ENCODE measurements around the gene SLC19A1. TPM values are rescaled to one million over a fixed set of nuclear protein-coding genes. Genes with fewer than 3 reads are reported as not detected.

SLC19A1 gene
- total RNA-seq, 1 donor from 2014 or later = 11.0 TPM

GRCh38 chr21:45449658-45450422 lies 92.4 kb downstream of the SLC19A1 start:
- no peaks in the 10 kb centered on the region for H3K27me3 Mint-ChIP-seq (ENCODE audit: unreplicated experiment)
- DNase-seq (ENCODE audit: extremely low spot score, unreplicated experiment) = no peak
- H3K27ac Mint-ChIP-seq (ENCODE audit: unreplicated experiment) = no peak overlapping the region
- no peak for TF ChIP-seq CTCF (IDR thresholded peaks at IDR 0.05)
- H3K4me3 Mint-ChIP-seq (ENCODE audit: unreplicated experiment) = no peak overlapping the region
- H3K4me1 Mint-ChIP-seq (ENCODE audit: unreplicated experiment) = peaks cover 31% of the 10 kb centered on the region
- H3K36me3 Mint-ChIP-seq (ENCODE audit: unreplicated experiment) = peaks cover 8% of the 10 kb centered on the region
- H3K9me3 Mint-ChIP-seq (ENCODE audit: unreplicated experiment) = peaks cover 6% of the 10 kb centered on the region

GRCh38 chr21:45448810-45449657 lies 93.2 kb downstream of the SLC19A1 start:
- TF ChIP-seq CTCF (IDR thresholded peaks at IDR 0.05) = no peak
- no peak for DNase-seq (ENCODE audit: extremely low spot score, unreplicated experiment)
- Mint-ChIP-seq H3K36me3 (ENCODE audit: unreplicated experiment) (peaks cover 8% of the 10 kb centered on the region), H3K4me1 (ENCODE audit: unreplicated experiment) (peaks cover 33% of the 10 kb centered on the region), H3K27ac (ENCODE audit: unreplicated experiment) (peak overlapping the region; percentile 18), H3K9me3 (ENCODE audit: unreplicated experiment) (peaks cover 6% of the 10 kb centered on the region), H3K4me3 (ENCODE audit: unreplicated experiment) (no peak overlapping the region), H3K27me3 (ENCODE audit: unreplicated experiment) (no peaks in the 10 kb centered on the region)

- H3K27me3 Mint-ChIP-seq (ENCODE audit: unreplicated experiment) = no peaks in the 10 kb centered on the region
- H3K4me3 Mint-ChIP-seq (ENCODE audit: unreplicated experiment) = no peak overlapping the region
- DNase-seq (ENCODE audit: extremely low spot score, unreplicated experiment) = no peak
- H3K4me1 Mint-ChIP-seq (ENCODE audit: unreplicated experiment) = peaks cover 30% of the 10 kb centered on the region
- peaks cover 6% of the 10 kb centered on the region for H3K9me3 Mint-ChIP-seq (ENCODE audit: unreplicated experiment)
- H3K36me3 Mint-ChIP-seq (ENCODE audit: unreplicated experiment) = peaks cover 8% of the 10 kb centered on the region
- no peak for TF ChIP-seq CTCF (IDR thresholded peaks at IDR 0.05)
- H3K27ac Mint-ChIP-seq (ENCODE audit: unreplicated experiment) = no peak overlapping the region
These were observed 93.9 kb downstream of the SLC19A1 start for GRCh38 chr21:45448283-45448809.

Small RNA genes within 50 kb of the gene (microRNA-seq; reads per million reads assigned to microRNA genes)
- 12.6 reads per million, percentile 19 among the genes with 10 or more reads in this experiment for gene MIR6815 (ENCODE audit: unreplicated experiment)

Other genes starting within 250 kb of the SLC19A1 start
- 515 and 555 TPM in 2 replicates for gene COL18A1, start 137.3 kb downstream of the SLC19A1 start, total RNA-seq
- gene PCBP3, start 101.3 kb upstream of the SLC19A1 start, total RNA-seq = 7.6 and 9.0 TPM in 2 replicates